Neural progenitor cell (in vitro differentiated cells): Measurements from ENCODE around the gene CEL. TPM values are rescaled to one million over a fixed set of nuclear protein-coding genes. Genes with fewer than 3 reads are reported as not detected.

Experiments used
- DNase-seq: peaks from one replicate; pipeline ENCODE4 v3.0.0-alpha.2; 2016; ENCODE audit warnings: low spot score
- H2AFZ ChIP-seq: fragments of 200-600 bp; sonication (generic); replicated peaks from 2 replicates; pipeline ENCODE4 v1.6.1; 2016; ENCODE audit warnings: antibody characterized with exemption
- H3F3A ChIP-seq: fragments of 200-600 bp; sonication (generic); 2 replicates; pipeline ENCODE4 v1.6.1; 2016; ENCODE audit warnings: antibody characterized with exemption, low read depth
- H3K27ac ChIP-seq: fragments of 200-600 bp; sonication (generic); 2 replicates; pipeline ENCODE4 v1.5.1; 2016; ENCODE audit warnings: mild to moderate bottlenecking
- H3K27me3 ChIP-seq: fragments of 200-600 bp; sonication (generic); 2 replicates; pipeline ENCODE4 v1.6.1; 2016; ENCODE audit warnings: mild to moderate bottlenecking, moderate library complexity
- H3K36me3 ChIP-seq: fragments of 200-600 bp; sonication (generic); 2 replicates; pipeline ENCODE4 v1.5.1; 2016
- H3K4me1 ChIP-seq: fragments of 200-600 bp; sonication (generic); 2 replicates; pipeline ENCODE4 v1.6.1; 2016; ENCODE audit warnings: mixed run types
- H3K4me2 ChIP-seq: fragments of 200-600 bp; sonication (generic); 2 replicates; pipeline ENCODE4 v1.6.1; 2016
- H3K4me3 ChIP-seq: fragments of 200-600 bp; sonication (generic); 2 replicates; pipeline ENCODE4 v1.5.1; 2016
- H3K79me2 ChIP-seq: fragments of 200-600 bp; sonication (generic); 2 replicates; pipeline ENCODE4 v1.6.1; 2016; ENCODE audit warnings: low read depth
- H3K9ac ChIP-seq: fragments of 200-600 bp; sonication (generic); 2 replicates; pipeline ENCODE4 v1.6.1; 2016
- H3K9me3 ChIP-seq: fragments of 200-600 bp; sonication (generic); 2 replicates; pipeline ENCODE4 v1.5.1; 2016; ENCODE audit warnings: low read depth
- H4K20me1 ChIP-seq: fragments of 200-600 bp; sonication (generic); 2 replicates; pipeline ENCODE4 v1.6.1; 2016; ENCODE audit warnings: low read depth
- H3K27ac Mint-ChIP-seq: 3 replicates; pipeline ENCODE4 v1.8.0; 2021; ENCODE audit warnings: mixed read lengths
- H3K27me3 Mint-ChIP-seq: 2 replicates; pipeline ENCODE4 v1.8.0; 2022; ENCODE audit warnings: low read depth, mild to moderate bottlenecking, inconsistent platforms, moderate library complexity, mixed read lengths; ENCODE audit not compliant: insufficient read depth
- H3K36me3 Mint-ChIP-seq: 3 replicates; pipeline ENCODE4 v1.8.0; 2021; ENCODE audit warnings: mixed read lengths
- H3K4me1 Mint-ChIP-seq: 3 replicates; pipeline ENCODE4 v1.8.0; 2021; ENCODE audit warnings: mixed read lengths
- H3K4me3 Mint-ChIP-seq: 3 replicates; pipeline ENCODE4 v1.8.0; 2021; ENCODE audit warnings: mild to moderate bottlenecking, moderate library complexity, mixed read lengths
- H3K9me3 Mint-ChIP-seq: 3 replicates; pipeline ENCODE4 v1.8.0; 2020; ENCODE audit warnings: mixed read lengths
- CTCF ChIP-seq: fragments of 200-600 bp; sonication (generic); IDR thresholded peaks from 2 replicates; pipeline ENCODE4 v1.5.1; 2017; ENCODE audit warnings: antibody characterized with exemption, mild to moderate bottlenecking
- EZH2 ChIP-seq: fragments of 200-600 bp; sonication (generic); IDR thresholded peaks from 2 replicates; pipeline ENCODE4 v1.6.1; 2017; ENCODE audit warnings: antibody characterized with exemption, mild to moderate bottlenecking, moderate library complexity
- EZH2phosphoT487 ChIP-seq: fragments of 200-600 bp; sonication (generic); IDR thresholded peaks from 2 replicates; pipeline ENCODE4 v1.6.1; 2017; ENCODE audit warnings: antibody characterized with exemption
- total RNA-seq: library from RNA; depleted of rRNA; stranded (reverse); fragments of >200 nt; gene quantifications from 2 replicates; pipeline ENCODE4 v1.2.3, GENCODE V29; 2015; ENCODE audit warnings: low replicate concordance

CEL gene
- total RNA-seq, 1 donor from 2014 or later: 1.0 TPM

GRCh38 chr9:133102190-133103021 is 40.6 kb downstream of the CEL start:
- Histone ChIP-seq H3K27me3 (no peaks in the 10 kb centered on the region), H3K4me1 (no peaks in the 10 kb centered on the region), H3F3A (no peaks in the 10 kb centered on the region), H3K4me2 (no peak overlapping the region), H3K27ac (no peak overlapping the region), H4K20me1 (peaks cover 3% of the 10 kb centered on the region), H3K36me3 (no peaks in the 10 kb centered on the region), H2AFZ (no peak overlapping the region), H3K4me3 (no peak overlapping the region), H3K9me3 (no peaks in the 10 kb centered on the region), H3K79me2 (no peaks in the 10 kb centered on the region), H3K9ac (no peak overlapping the region)
- Mint-ChIP-seq H3K27ac (no peak overlapping the region), H3K36me3 (peaks cover 25% of the 10 kb centered on the region), H3K4me1 (no peaks in the 10 kb centered on the region), H3K9me3 (peaks cover 8% of the 10 kb centered on the region), H3K27me3 (no peaks in the 10 kb centered on the region), H3K4me3 (peak overlapping the region; percentile 46)
- DNase-seq: no peak
- no peak for TF ChIP-seq EZH2
- TF ChIP-seq CTCF: no peak
- no peak for TF ChIP-seq EZH2phosphoT487

GRCh38 chr9:133103183-133103986 is 41.6 kb downstream of the CEL start:
- H3F3A ChIP-seq: no peaks in the 10 kb centered on the region
- peak overlapping the region; percentile 46 for H3K4me3 Mint-ChIP-seq
- H3K4me2 ChIP-seq: no peak overlapping the region
- H3K9ac ChIP-seq: no peak overlapping the region
- H2AFZ ChIP-seq: no peak overlapping the region
- TF ChIP-seq EZH2phosphoT487: no peak
- no peak for TF ChIP-seq EZH2
- TF ChIP-seq CTCF: peak; percentile 95
- H3K27ac Mint-ChIP-seq: no peak overlapping the region
- DNase-seq: peak; percentile 70
- no peak overlapping the region for H3K4me3 ChIP-seq
- H3K4me1 Mint-ChIP-seq: no peaks in the 10 kb centered on the region
- H4K20me1 ChIP-seq: peaks cover 3% of the 10 kb centered on the region
- no peaks in the 10 kb centered on the region for H3K4me1 ChIP-seq
- H3K9me3 ChIP-seq: no peaks in the 10 kb centered on the region
- H3K9me3 Mint-ChIP-seq: peaks cover 2% of the 10 kb centered on the region
- H3K27me3 ChIP-seq: no peaks in the 10 kb centered on the region
- H3K36me3 Mint-ChIP-seq: peaks cover 19% of the 10 kb centered on the region
- no peaks in the 10 kb centered on the region for H3K36me3 ChIP-seq
- no peaks in the 10 kb centered on the region for H3K79me2 ChIP-seq
- H3K27ac ChIP-seq: no peak overlapping the region
- H3K27me3 Mint-ChIP-seq: no peaks in the 10 kb centered on the region

- H3K9ac ChIP-seq: no peak overlapping the region
- no peaks in the 10 kb centered on the region for H3K79me2 ChIP-seq
- no peak overlapping the region for H3K27ac ChIP-seq
- H2AFZ ChIP-seq: no peak overlapping the region
- H3F3A ChIP-seq: no peaks in the 10 kb centered on the region
- H3K36me3 ChIP-seq: no peaks in the 10 kb centered on the region
- peaks cover 13% of the 10 kb centered on the region for H3K36me3 Mint-ChIP-seq
- no peak overlapping the region for H3K4me3 Mint-ChIP-seq
- TF ChIP-seq EZH2 (no peak), EZH2phosphoT487 (no peak), CTCF (no peak)
- no peaks in the 10 kb centered on the region for H3K9me3 ChIP-seq
- H3K4me1 ChIP-seq: no peaks in the 10 kb centered on the region
- no peak overlapping the region for H3K4me2 ChIP-seq
- no peaks in the 10 kb centered on the region for H3K27me3 Mint-ChIP-seq
- H3K9me3 Mint-ChIP-seq: no peaks in the 10 kb centered on the region
- H3K4me1 Mint-ChIP-seq: no peaks in the 10 kb centered on the region
- H3K4me3 ChIP-seq: no peak overlapping the region
- peaks cover 3% of the 10 kb centered on the region for H4K20me1 ChIP-seq
- no peaks in the 10 kb centered on the region for H3K27me3 ChIP-seq
- H3K27ac Mint-ChIP-seq: no peak overlapping the region
- DNase-seq: no peak
Measured at GRCh38 chr9:133103987-133104505, 42.3 kb downstream of the CEL start.
